22Rv1 (cell line): Measurements from ENCODE around the gene FMNL3.
"Not testable (repeated sequence)": the region's sequence is repeated elsewhere in the genome, so short reads cannot be mapped to it uniquely, and the experiment has no call there.

Experiments
- H3K27ac ChIP-seq: fragments of 450-650 bp; 2 replicates; pipeline ENCODE4 v1.5.1; 2017
- CTCF ChIP-seq: fragments of 450-650 bp; IDR thresholded peaks from 2 replicates; pipeline ENCODE4 v1.5.1; 2017; ENCODE audit warnings: mild to moderate bottlenecking
- ZFX ChIP-seq: fragments of 450-650 bp; IDR thresholded peaks from 2 replicates; pipeline ENCODE4 v1.6.1; 2017; ENCODE audit warnings: antibody characterized with exemption, borderline replicate concordance

The FMNL3 gene

DNA sequence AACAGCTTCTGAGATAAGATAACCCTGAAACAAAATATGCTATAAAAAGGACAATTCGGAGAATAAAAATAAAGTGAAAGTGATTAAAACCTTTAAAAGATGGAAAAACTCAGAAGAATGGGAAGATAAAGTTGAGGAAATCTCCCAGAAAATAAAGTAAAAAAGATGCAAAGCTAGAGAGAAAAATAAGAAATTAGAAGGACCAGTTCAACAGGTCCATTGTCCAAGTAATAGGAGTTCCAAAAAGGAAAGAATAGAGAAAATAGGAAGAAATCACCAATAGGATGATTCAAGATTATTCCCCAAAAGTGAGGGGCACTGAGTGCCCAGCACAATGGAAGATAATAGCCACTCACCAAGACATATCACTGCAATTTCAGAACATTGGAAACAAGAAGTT lies 88.6 kb downstream of the FMNL3 start:
- TF ChIP-seq ZFX = no peak
- no peak for TF ChIP-seq CTCF
- H3K27ac ChIP-seq = no peak overlapping the region

DNA sequence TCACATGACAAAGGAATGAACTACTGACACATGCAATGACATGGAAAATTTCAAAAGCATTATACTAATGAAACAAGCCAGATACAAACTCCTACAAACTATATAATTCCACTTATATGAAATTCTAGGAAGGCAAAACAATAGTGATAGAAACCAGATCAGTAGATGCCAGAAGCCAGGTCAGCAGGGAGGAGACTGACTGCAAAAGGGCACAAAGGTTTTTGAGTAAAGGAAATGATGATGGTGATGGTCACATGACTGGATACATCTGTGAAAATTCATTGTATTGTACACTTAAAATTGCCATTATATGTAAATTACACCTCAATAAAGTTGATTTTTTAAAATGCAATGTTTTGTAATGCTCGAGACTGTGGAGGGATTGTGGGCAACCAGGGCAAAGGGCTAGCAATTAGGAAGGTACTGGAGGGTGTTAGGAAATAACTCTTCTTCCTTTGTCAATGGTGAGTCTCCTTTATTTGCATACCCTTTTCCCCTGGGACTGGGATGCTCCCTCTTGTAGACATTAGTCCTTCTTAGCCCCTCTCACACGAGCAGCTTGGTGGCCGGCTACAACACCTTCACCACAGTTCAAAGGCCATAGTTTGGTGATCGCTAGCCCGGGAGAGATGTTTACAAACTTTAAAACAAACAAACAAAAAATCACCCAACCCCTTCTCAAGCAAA lies 90.5 kb downstream of the FMNL3 start:
- H3K27ac ChIP-seq = no peak overlapping the region
- TF ChIP-seq ZFX = no peak
- TF ChIP-seq CTCF = no peak

GRCh38 chr12:49615725-49616124 lies 91.5 kb downstream of the FMNL3 start:
- TF ChIP-seq CTCF = no peak
- no peak for TF ChIP-seq ZFX
- H3K27ac ChIP-seq = no peak overlapping the region

DNA sequence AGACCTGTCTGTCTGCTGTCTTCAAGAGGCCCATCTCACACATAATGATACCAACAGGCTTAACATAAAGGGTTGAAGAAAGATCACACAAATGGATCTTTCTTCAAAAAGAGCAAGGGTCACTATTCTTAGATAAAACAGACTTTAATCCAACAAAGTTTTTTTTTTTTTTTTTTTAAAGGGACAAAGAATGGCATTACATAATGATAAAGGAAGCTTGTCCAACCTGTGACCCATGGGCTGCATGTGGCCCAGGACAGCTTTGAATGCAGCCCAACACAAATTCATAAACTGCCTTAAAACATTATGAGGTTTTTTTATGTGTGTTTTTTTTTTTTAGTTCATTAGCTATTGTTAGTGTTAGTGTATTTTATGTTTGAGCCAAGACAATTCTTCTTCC lies 95.0 kb downstream of the FMNL3 start:
- no peak for TF ChIP-seq ZFX
- no peak for TF ChIP-seq CTCF
- no peak overlapping the region for H3K27ac ChIP-seq

DNA sequence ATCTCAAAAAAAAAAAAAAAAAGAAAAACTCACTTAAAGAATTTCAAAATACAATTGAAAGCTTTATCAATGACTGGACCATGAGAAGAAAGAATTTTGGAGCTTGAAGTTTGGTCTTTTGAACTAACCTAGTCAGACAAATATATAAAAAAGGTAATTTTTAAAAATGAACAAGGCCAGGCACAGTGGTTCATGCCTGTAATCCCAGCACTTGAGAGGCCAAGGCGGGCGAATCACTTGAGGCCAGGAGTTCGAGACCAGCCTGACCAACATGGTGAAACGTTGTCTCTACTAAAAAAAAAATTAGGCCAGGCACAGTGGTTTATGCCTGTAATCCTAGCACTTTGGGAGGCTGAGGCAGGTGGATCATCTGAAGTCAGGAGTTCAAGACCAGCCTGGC lies 96.4 kb downstream of the FMNL3 start:
- not testable (repeated sequence) for H3K27ac ChIP-seq

- TF ChIP-seq CTCF (peak; percentile 80), ZFX (no peak)
- H3K27ac ChIP-seq = no peak overlapping the region
These were observed 97.4 kb downstream of the FMNL3 start for GRCh38 chr12:49609875-49610154.

- TF ChIP-seq ZFX (no peak), CTCF (no peak)
These were observed 97.9 kb downstream of the FMNL3 start for GRCh38 chr12:49609059-49609874.

GRCh38 chr12:49605539-49605938 lies 101.7 kb downstream of the FMNL3 start, which contains the start of gene FAM186B:
Gene FAM186B (minus strand): TSS chr12:49605639. CDS start chr12:49605477, 162 bp downstream.
- not testable (repeated sequence) for H3K27ac ChIP-seq

More at GRCh38 chr12:49609059-49609874, 97.9 kb downstream of the FMNL3 start:
- H3K27ac ChIP-seq = no peak overlapping the region
